Measurements from ENCODE around the gene CCDC89. TPM values are rescaled to one million over a fixed set of nuclear protein-coding genes. Genes with fewer than 3 reads are reported as not detected.

Gene CCDC89
- total and polyA plus RNA-seq, 9 of the 15 experiments (the other 6 are each of a cell fraction or from before 2014, with no cell fraction given) = 0.07 to 0.09 TPM; not detected in 7

DNA sequence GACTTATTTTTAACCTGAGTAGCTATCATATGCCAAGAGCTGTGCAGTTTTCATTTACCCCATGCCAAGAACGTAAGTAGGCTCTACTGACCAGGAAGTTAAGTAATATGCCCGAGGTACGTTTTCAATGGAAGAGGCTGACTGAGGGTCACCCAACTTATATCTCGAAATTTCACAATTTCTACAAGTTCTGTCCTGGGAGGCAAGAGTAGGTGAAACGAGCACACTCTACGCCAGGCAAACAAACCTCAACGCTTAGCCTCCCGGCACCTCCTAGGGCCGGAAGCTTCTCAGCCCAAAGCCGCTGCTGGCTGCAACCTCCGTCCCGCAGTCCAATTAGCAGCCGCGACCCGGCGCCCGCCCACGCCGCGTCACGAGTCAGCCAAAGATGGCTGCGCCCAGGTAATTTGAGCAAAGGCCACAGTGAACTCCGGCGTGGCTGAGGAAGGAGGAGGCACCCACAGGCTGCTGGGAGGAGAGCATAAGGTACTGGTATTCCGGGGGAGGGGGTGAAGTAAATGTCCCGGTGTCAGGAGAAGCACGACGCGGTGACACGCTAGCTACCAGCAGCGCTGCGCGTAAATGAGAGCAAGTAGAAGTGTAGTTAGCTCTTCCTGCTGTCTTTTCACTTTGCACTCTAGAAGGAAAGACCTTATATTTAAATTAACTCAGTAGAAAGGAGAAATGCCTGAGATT, 38.2 kb downstream of the CCDC89 start, which contains the start of gene TMEM126A (continued):
- TF ChIP-seq CREB1 (IDR thresholded peaks at IDR 0.05) (peak; percentile 83), CREB1 (CRISPR knock-in tag; IDR thresholded peaks at IDR 0.05) (peak; percentile 89), HDAC1 (IDR thresholded peaks at IDR 0.05) (peak in 1 of 2 experiments; percentile 94; a peak in 2 of 4 replicates), CGGBP1 (CRISPR knock-in tag; IDR thresholded peaks at IDR 0.05) (no peak), HDGF (IDR thresholded peaks at IDR 0.05) (no peak), PCBP2 (IDR thresholded peaks at IDR 0.05; ENCODE audit: low read depth, low read length, poor library complexity, severe bottlenecking) (no peak), FOXJ2 (tag; IDR thresholded peaks at IDR 0.05) (no peak), CBX2 (IDR thresholded peaks at IDR 0.05; ENCODE audit: insufficient read depth, low read length, poor library complexity, severe bottlenecking) (no peak), CREB3L1 (IDR thresholded peaks at IDR 0.05; ENCODE audit: borderline replicate concordance, low read depth) (peak; percentile 78; the same call in 1 of the 2 replicates), GTF2E2 (tag; IDR thresholded peaks at IDR 0.05) (no peak), ZNF609 (CRISPR knock-in tag; IDR thresholded peaks at IDR 0.05; ENCODE audit: borderline replicate concordance) (no peak), ZBTB12 (CRISPR knock-in tag; IDR thresholded peaks at IDR 0.05) (peak; percentile 80), ETV5 (CRISPR knock-in tag; IDR thresholded peaks at IDR 0.05; ENCODE audit: low read depth) (peak; percentile 88), STAT5A (IDR thresholded peaks at IDR 0.05; ENCODE audit: borderline replicate concordance, low read length) (no peak), PREB (CRISPR knock-in tag; IDR thresholded peaks at IDR 0.05) (no peak), IFI16 (CRISPR knock-in tag; IDR thresholded peaks at IDR 0.05) (no peak), MTA1 (IDR thresholded peaks at IDR 0.05; ENCODE audit: borderline replicate concordance) (0 out of 2 replicates have a peak, but pooled peaks have one; percentile 36)
- TF ChIP-seq, protein P1, sequence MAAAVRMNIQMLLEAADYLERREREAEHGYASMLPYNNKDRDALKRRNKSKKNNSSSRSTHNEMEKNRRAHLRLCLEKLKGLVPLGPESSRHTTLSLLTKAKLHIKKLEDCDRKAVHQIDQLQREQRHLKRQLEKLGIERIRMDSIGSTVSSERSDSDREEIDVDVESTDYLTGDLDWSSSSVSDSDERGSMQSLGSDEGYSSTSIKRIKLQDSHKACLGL (CRISPR knock-in tag; IDR thresholded peaks at IDR 0.05; ENCODE audit: borderline replicate concordance, poor library complexity, severe bottlenecking) = peak; percentile 28
